Brain microvascular endothelial cell (primary cell): ENCODE results near the gene ATG2B.
A peak's percentile ranks its signal among the peaks of the same experiment; 100 is the strongest.

Experiments
- DNase-seq: peaks from one replicate; pipeline ENCODE4 v3.0.0-alpha.2; 2020
- H3K27ac ChIP-seq: fragments of 250-450 bp; sonication (Bioruptor Pico); 2 replicates; pipeline ENCODE4 v1.5.1; 2020; ENCODE audit warnings: mild to moderate bottlenecking, moderate library complexity
- H3K27me3 ChIP-seq: fragments of 250-450 bp; sonication (Bioruptor Pico); replicated peaks from 2 replicates; pipeline ENCODE4 v1.5.1; 2020; ENCODE audit warnings: mild to moderate bottlenecking
- H3K36me3 ChIP-seq: fragments of 250-450 bp; sonication (Bioruptor Pico); replicated peaks from 2 replicates; pipeline ENCODE4 v1.5.1; 2020; ENCODE audit warnings: mild to moderate bottlenecking
- H3K4me3 ChIP-seq: 2 replicates; pipeline ENCODE4 v1.5.1; 2011; ENCODE audit warnings: low read depth, mild to moderate bottlenecking, control low read depth, low read length, moderate library complexity
- CTCF ChIP-seq: IDR thresholded peaks from 2 replicates; pipeline ENCODE4 v1.5.1; 2011; ENCODE audit warnings: low read depth, mild to moderate bottlenecking, moderate library complexity, low read length, control low read depth, inconsistent platforms; ENCODE audit errors: missing control alignments
- in situ Hi-C: cut with HindIII; loops from 2 replicates; pipeline ENCODE4 v1.10.0; 2017; ENCODE audit warnings: low sequenced_read_pairs, low pct_ligation_motif_present

Gene ATG2B

GRCh38 chr14:96316087-96316486, 47.1 kb downstream of the ATG2B start:
- DNase-seq = no peak
- H3K27ac ChIP-seq = no peak overlapping the region
- peaks cover 12% of the 10 kb centered on the region for H3K36me3 ChIP-seq
- no peaks in the 10 kb centered on the region for H3K27me3 ChIP-seq
- no peak overlapping the region for H3K4me3 ChIP-seq
- no peak for TF ChIP-seq CTCF
- in situ Hi-C loops = no loop called here

DNA sequence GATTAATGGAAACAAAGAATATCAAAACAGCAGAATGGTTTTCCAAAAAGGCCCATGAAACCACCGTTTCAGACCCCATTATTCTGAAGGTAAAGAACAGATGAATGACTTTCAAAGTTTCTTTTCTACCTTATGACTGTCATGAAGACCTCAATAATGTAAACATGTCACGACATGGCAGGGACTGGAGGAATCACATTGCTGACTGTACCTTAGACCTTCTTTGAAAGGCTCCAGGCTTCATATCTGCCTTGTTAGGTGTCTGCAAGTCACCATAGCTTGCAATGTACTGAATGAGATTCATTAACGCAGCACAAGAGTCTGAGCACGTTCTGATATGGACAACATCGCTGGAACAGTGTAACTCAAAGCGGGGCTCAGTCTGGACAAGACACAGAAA, 52.2 kb downstream of the ATG2B start:
- Histone ChIP-seq H3K4me3 (no peak overlapping the region), H3K36me3 (peaks cover 14% of the 10 kb centered on the region), H3K27ac (no peak overlapping the region), H3K27me3 (no peaks in the 10 kb centered on the region)
- in situ Hi-C loops = no loop called here
- no peak for DNase-seq
- no peak for TF ChIP-seq CTCF

DNA sequence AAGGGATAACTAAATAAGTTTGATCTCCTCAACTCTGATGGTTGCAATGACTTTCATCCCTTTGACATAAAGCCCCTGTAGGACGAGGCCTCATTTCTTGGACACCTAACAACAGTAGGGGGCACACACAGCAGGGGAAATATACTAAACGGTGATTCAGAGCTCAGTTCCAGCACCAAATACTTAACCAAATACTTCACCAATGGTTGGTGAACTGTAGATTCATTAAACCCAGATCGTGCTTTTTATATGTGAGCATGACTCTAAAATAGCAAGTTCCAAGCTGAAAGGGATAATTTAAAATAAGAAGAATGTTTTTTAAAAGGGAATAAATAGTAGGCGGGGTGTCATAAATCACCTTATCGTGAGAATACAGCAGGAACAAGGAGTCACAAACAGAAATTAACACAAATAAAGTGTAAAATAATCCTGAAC, 53.2 kb downstream of the ATG2B start:
- no peaks in the 10 kb centered on the region for H3K27me3 ChIP-seq
- H3K4me3 ChIP-seq = no peak overlapping the region
- peak; percentile 23 for TF ChIP-seq CTCF
- no peak overlapping the region for H3K27ac ChIP-seq
- no peak for DNase-seq
- in situ Hi-C loops = no loop called here
- H3K36me3 ChIP-seq = peaks cover 10% of the 10 kb centered on the region

DNA sequence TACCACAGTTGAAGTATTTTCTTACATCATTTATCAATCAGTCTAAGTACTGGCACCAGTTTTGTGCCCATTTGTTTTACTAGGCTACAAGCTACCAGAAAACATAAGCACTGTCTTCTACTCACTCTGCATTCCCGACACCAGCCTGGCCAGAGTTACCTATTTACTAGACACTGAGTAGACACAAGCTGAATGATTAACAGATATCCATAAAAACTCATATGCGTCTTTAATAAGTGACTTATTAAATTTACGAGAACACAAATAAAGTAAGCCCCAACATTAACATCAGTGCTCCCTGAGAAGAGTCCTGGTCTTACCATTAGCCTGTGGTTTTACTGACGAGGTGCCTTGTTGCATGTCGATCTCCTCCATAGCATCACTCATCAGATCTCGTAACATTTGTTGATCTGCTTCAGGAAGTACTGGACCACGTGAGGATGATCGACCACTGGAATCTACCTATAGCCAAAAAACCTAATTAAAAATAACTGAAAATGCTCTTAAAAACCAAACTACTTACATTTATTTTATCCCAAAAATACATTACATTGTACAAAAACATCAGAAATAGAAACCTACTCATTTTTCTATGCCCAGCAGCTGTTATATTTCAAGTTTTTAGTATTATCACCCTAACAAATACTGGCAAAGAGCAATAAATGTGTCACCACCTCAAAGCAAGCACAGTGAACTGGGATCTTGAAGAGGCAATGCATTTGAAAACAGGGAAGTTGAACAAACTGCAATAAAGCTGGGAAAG, 53.8 kb downstream of the ATG2B start:
- Histone ChIP-seq H3K4me3 (no peak overlapping the region), H3K27me3 (no peaks in the 10 kb centered on the region), H3K27ac (no peak overlapping the region), H3K36me3 (peaks cover 10% of the 10 kb centered on the region)
- no peak for TF ChIP-seq CTCF
- in situ Hi-C loops = no loop called here
- DNase-seq = no peak

GRCh38 chr14:96307434-96307833, 55.7 kb downstream of the ATG2B start:
- Histone ChIP-seq H3K36me3 (peaks cover 10% of the 10 kb centered on the region), H3K27ac (no peak overlapping the region), H3K4me3 (no peak overlapping the region), H3K27me3 (no peaks in the 10 kb centered on the region)
- DNase-seq = no peak
- TF ChIP-seq CTCF = no peak
- in situ Hi-C loops = no loop called here

- no peak for DNase-seq
- Histone ChIP-seq H3K36me3 (peaks cover 8% of the 10 kb centered on the region), H3K4me3 (no peak overlapping the region), H3K27ac (no peak overlapping the region), H3K27me3 (no peaks in the 10 kb centered on the region)
- TF ChIP-seq CTCF = peak; percentile 44
- in situ Hi-C loops = no loop called here
These were observed 58.2 kb downstream of the ATG2B start for GRCh38 chr14:96304956-96305355.
